HG02610 (cell line): Measurements from ENCODE around the gene ERG.

Experiments
- ATAC-seq: cut with Tn5 transposase; IDR thresholded peaks from one replicate; pipeline ENCODE4 v1.9.1; 2021; ENCODE audit warnings: mild to moderate bottlenecking, moderate library complexity; ENCODE audit not compliant: unreplicated experiment

Gene ERG

GRCh38 chr21:38438462-38438893 is 59.8 kb downstream of the ERG start:
- no peak for ATAC-seq

GRCh38 chr21:38436341-38436740 is 61.9 kb downstream of the ERG start:
- ATAC-seq = no peak

GRCh38 chr21:38434913-38435533 is 63.3 kb downstream of the ERG start:
- ATAC-seq = no peak

GRCh38 chr21:38433471-38433870 is 64.8 kb downstream of the ERG start:
- ATAC-seq = no peak

GRCh38 chr21:38430401-38430984 is 67.8 kb downstream of the ERG start:
- no peak for ATAC-seq

GRCh38 chr21:38429011-38429410 is 69.3 kb downstream of the ERG start:
- no peak for ATAC-seq

GRCh38 chr21:38428211-38428610 is 70.1 kb downstream of the ERG start:
- no peak for ATAC-seq

GRCh38 chr21:38424305-38425019 is 73.8 kb downstream of the ERG start:
- no peak for ATAC-seq

GRCh38 chr21:38422082-38422481 is 76.2 kb downstream of the ERG start:
- no peak for ATAC-seq

GRCh38 chr21:38420140-38420539 is 78.1 kb downstream of the ERG start:
- ATAC-seq = no peak

GRCh38 chr21:38417726-38418125 is 80.6 kb downstream of the ERG start:
- ATAC-seq = no peak

- no peak for ATAC-seq
These were observed 81.5 kb downstream of the ERG start for GRCh38 chr21:38416791-38417190.

GRCh38 chr21:38413958-38414548 is 84.2 kb downstream of the ERG start:
- ATAC-seq = no peak

- no peak for ATAC-seq
These were observed 87.8 kb downstream of the ERG start for GRCh38 chr21:38410466-38410865.

- ATAC-seq = no peak
These were observed 88.4 kb downstream of the ERG start for GRCh38 chr21:38409907-38410306.

GRCh38 chr21:38404177-38404576 is 94.1 kb downstream of the ERG start:
- no peak for ATAC-seq

GRCh38 chr21:38402795-38403194 is 95.5 kb downstream of the ERG start:
- ATAC-seq = no peak

GRCh38 chr21:38402291-38402690 is 96.0 kb downstream of the ERG start:
- no peak for ATAC-seq

- ATAC-seq = no peak
These were observed 96.9 kb downstream of the ERG start for GRCh38 chr21:38401191-38401926.

GRCh38 chr21:38400195-38400919 is 97.9 kb downstream of the ERG start:
- no peak for ATAC-seq

- no peak for ATAC-seq
These were observed 99.2 kb downstream of the ERG start for GRCh38 chr21:38399103-38399502.
